OCI-LY7 (cell line): Measurements from ENCODE around the gene FOXP1. TPM values are rescaled to one million over a fixed set of nuclear protein-coding genes. Genes with fewer than 3 reads are reported as not detected.

Source experiments
- BruUV-seq: library from RNA; stranded (reverse); fragments of 400-500 nt; replicated peaks from 2 replicates; lab custom pipeline; 2021; lab: Mats Ljungman, UMichigan
- CTCF ChIA-PET: fragments of 300-600 bp; sonication (Branson Sonifier 250); formaldehyde crosslinking; loops from one replicate; lab custom pipeline; 2022; ENCODE audit warnings: antibody characterized with exemption; ENCODE audit not compliant: unreplicated experiment; lab: Charles Lee
- POLR2A ChIA-PET: fragments of 300-600 bp; sonication (Branson Sonifier 250); formaldehyde crosslinking; loops from one replicate; lab custom pipeline; 2022; ENCODE audit warnings: antibody characterized with exemption; lab: Charles Lee
- DNase-seq: peaks from one replicate; pipeline ENCODE4 v3.0.0-alpha.2; 2015; ENCODE audit warnings: low spot score
- H2AFZ ChIP-seq: fragments of 200-600 bp; sonication (generic), shearing (Covaris generic); 2 replicates; pipeline ENCODE4 v1.6.1; 2014; ENCODE audit warnings: mild to moderate bottlenecking, antibody characterized with exemption, low read length, moderate library complexity
- H3K27ac ChIP-seq: fragments of 200-600 bp; sonication (generic); 2 replicates; pipeline ENCODE4 v1.5.1; 2014; ENCODE audit warnings: mixed run types, low read depth, mild to moderate bottlenecking, moderate library complexity, low read length, inconsistent platforms; ENCODE audit not compliant: poor library complexity, severe bottlenecking
- H3K36me3 ChIP-seq: fragments of 200-600 bp; sonication (generic); 2 replicates; pipeline ENCODE4 v1.6.1; 2014; ENCODE audit warnings: mild to moderate bottlenecking, antibody characterized with exemption, low read length, moderate library complexity, mixed read lengths; ENCODE audit not compliant: insufficient read depth
- H3K4me1 ChIP-seq: fragments of 200-600 bp; sonication (generic); 2 replicates; pipeline ENCODE4 v1.5.1; 2014; ENCODE audit warnings: mild to moderate bottlenecking, low read length; ENCODE audit not compliant: insufficient read depth, poor library complexity, severe bottlenecking
- H3K4me2 ChIP-seq: fragments of 200-600 bp; sonication (generic); 2 replicates; pipeline ENCODE4 v1.6.1; 2014; ENCODE audit warnings: mild to moderate bottlenecking, low read length
- H3K4me3 ChIP-seq: fragments of 200-600 bp; sonication (generic); 2 replicates; pipeline ENCODE4 v1.5.1; 2014; ENCODE audit warnings: mild to moderate bottlenecking, low read depth, low read length; ENCODE audit not compliant: poor library complexity, severe bottlenecking
- H3K79me2 ChIP-seq: fragments of 200-600 bp; sonication (generic); 2 replicates; pipeline ENCODE4 v1.6.1; 2016; ENCODE audit warnings: low read depth, mild to moderate bottlenecking, low read length, moderate library complexity, mixed read lengths; ENCODE audit not compliant: insufficient read depth
- H3K9me2 ChIP-seq: fragments of 200-600 bp; sonication (generic); 2 replicates; pipeline ENCODE4 v1.6.1; 2016; ENCODE audit warnings: mild to moderate bottlenecking, low read length, mixed read lengths; ENCODE audit not compliant: insufficient read depth
- H3K9me3 ChIP-seq: fragments of 200-600 bp; sonication (generic); 2 replicates; pipeline ENCODE4 v1.6.1; 2014; ENCODE audit warnings: mild to moderate bottlenecking, mixed run types, low read length, mixed read lengths
- H4K20me1 ChIP-seq: fragments of 200-600 bp; sonication (generic); 2 replicates; pipeline ENCODE4 v1.6.1; 2014; ENCODE audit warnings: mild to moderate bottlenecking, antibody characterized with exemption, low read length, moderate library complexity, mixed read lengths; ENCODE audit not compliant: insufficient read depth
- CTCF ChIP-seq: fragments of 200-600 bp; sonication (generic); conservative IDR thresholded peaks from 2 replicates; pipeline ENCODE4 v1.5.1; 2014; ENCODE audit warnings: mild to moderate bottlenecking, antibody characterized with exemption, low read length, moderate library complexity, mixed read lengths
- EZH2phosphoT487 ChIP-seq: fragments of 200-600 bp; sonication (generic); IDR thresholded peaks from 2 replicates; pipeline ENCODE4 v1.6.1; 2018; ENCODE audit warnings: low read depth, borderline replicate concordance, mild to moderate bottlenecking, mixed run types, antibody characterized with exemption, low read length, moderate library complexity, mixed read lengths
- intact Hi-C: fragments of 100-400 bp; cut with micrococcal nuclease; formaldehyde crosslinking; loops from one replicate; pipeline ENCODE4 v1.10.0; 2022; ENCODE audit not compliant: unreplicated experiment
- total RNA-seq, 2 experiments: library from RNA; depleted of rRNA in 1 of 2; stranded (reverse); fragments of >200 nt in 1 of 2; shearing (Covaris generic) in 1 of 2; gene quantifications; 2 replicates each; pipeline ENCODE4 v1.2.3, GENCODE V29; 2014 to 2022

Gene FOXP1
- total RNA-seq, 2 experiments from 2014 or later: 87.3 to 151 TPM

- intact Hi-C loops: loop anchor here (1.0 to 5.0 kb wide), 4 partner anchors 62 to 583 kb away; no protein-coding TSS in a partner anchor
- ChIA-PET CTCF (interaction anchor here (0.5 to 0.6 kb wide), 3 partner anchors 64 to 217 kb away, joined by 3 to 8 read pairs (median 3); no protein-coding TSS in a partner anchor), POLR2A (interaction anchor here (0.7 to 1.3 kb wide), 4 partner anchors 18 to 360 kb away, joined by 3 to 4 read pairs (median 3); no protein-coding TSS in a partner anchor)
- TF ChIP-seq EZH2phosphoT487 (no peak), CTCF (peak; percentile 88)
- BruUV-seq: no TSS peak
- Histone ChIP-seq H3K27ac (no peak overlapping the region), H3K4me1 (peaks cover 47% of the 10 kb centered on the region), H3K9me3 (no peaks in the 10 kb centered on the region), H4K20me1 (peaks cover 26% of the 10 kb centered on the region; the same call in 1 of the 2 replicates), H3K4me2 (peak overlapping the region; percentile 60), H3K4me3 (no peak overlapping the region), H3K9me2 (no peaks in the 10 kb centered on the region), H3K79me2 (peaks cover 34% of the 10 kb centered on the region; the same call in 1 of the 2 replicates), H2AFZ (no peak overlapping the region), H3K36me3 (no peaks in the 10 kb centered on the region)
- peak; percentile 76 for DNase-seq
Observed at GRCh38 chr3:71069797-71070196, 513.7 kb downstream of the FOXP1 start.

DNA sequence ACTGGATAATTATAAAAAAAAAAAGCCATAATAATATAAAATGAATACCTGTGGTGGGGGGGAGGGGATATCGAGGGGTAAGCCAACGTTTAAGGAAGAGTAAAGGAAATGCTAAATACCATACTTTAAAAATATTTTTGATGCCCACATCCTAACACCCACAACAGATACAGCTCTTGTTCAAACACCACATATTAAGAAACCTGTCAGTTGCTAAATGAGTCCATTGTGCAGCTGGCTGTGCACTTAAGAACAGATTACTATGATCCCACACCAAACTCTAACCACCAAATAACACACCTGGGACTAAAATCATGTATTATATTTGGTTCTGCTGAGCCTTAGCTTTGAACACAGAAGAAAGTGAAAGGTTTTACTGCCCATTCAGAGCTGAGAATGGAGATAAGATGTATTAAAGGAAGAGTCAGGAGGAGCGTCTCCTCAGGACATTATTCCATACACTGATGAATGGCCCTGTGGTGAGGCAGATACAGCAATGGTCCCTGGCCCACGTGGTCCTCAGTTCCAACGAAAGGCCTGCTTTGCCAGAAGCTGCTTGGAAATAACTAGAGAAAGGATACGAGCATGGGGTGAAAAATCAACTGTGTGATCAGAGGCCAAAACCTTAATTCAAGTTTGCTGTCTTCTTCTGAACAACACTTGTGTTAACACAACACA, 515.4 kb downstream of the FOXP1 start:
- Histone ChIP-seq H3K4me3 (peak overlapping the region; percentile 23), H4K20me1 (peaks cover 39% of the 10 kb centered on the region), H2AFZ (no peak overlapping the region), H3K36me3 (no peaks in the 10 kb centered on the region), H3K27ac (peak overlapping the region; percentile 65), H3K9me2 (no peaks in the 10 kb centered on the region), H3K79me2 (peaks cover 48% of the 10 kb centered on the region; the same call in 1 of the 2 replicates), H3K9me3 (no peaks in the 10 kb centered on the region), H3K4me2 (peak overlapping the region; percentile 60), H3K4me1 (peaks cover 62% of the 10 kb centered on the region)
- peak; percentile 64 for DNase-seq
- TF ChIP-seq EZH2phosphoT487: no peak
- no peak for TF ChIP-seq CTCF
- ChIA-PET CTCF (interaction anchor here (0.6 to 0.9 kb wide), 2 partner anchors 62 to 1053 kb away, joined by 4 read pairs; no protein-coding TSS in a partner anchor), POLR2A (interaction anchor here (0.9 to 1.7 kb wide), 9 partner anchors 9 to 64 kb away, joined by 3 to 7 read pairs (median 5); no protein-coding TSS in a partner anchor)
- intact Hi-C loops: loop anchor here (1.0 to 5.0 kb wide), 4 partner anchors 444 to 584 kb away; no protein-coding TSS in a partner anchor
- no TSS peak for BruUV-seq
